Prostate gland (tissue), 2 donors: ENCODE measurements around the gene PRSS56. TPM values are rescaled to one million over a fixed set of nuclear protein-coding genes. Genes with fewer than 3 reads are reported as not detected.

Source experiments
- DNase-seq: peaks from one replicate; pipeline ENCODE4 v3.0.0-alpha.2; 2019; ENCODE audit warnings: low spot score
- H3K27ac ChIP-seq, 2 donors: fragments of 200-600 bp; sonication (generic); 2 replicates each; pipeline ENCODE4 v1.5.1; 2017 to 2019
- H3K27me3 ChIP-seq: fragments of 200-600 bp; sonication (generic); replicated peaks from 2 replicates; pipeline ENCODE4 v1.5.1; 2019; ENCODE audit not compliant: insufficient read depth
- H3K36me3 ChIP-seq, 2 donors: fragments of 200-600 bp; sonication (generic); 1 replicate in 1 of 2; 2 replicates in 1 of 2; pipeline versions ENCODE4 v1.5.1 to v1.8.1; 2017 to 2019
- H3K4me1 ChIP-seq: fragments of 200-600 bp; sonication (generic); replicated peaks from 2 replicates; pipeline ENCODE4 v1.5.1; 2019
- H3K4me3 ChIP-seq, 2 donors: fragments of 200-600 bp; sonication (generic); 2 replicates each; pipeline ENCODE4 v1.5.1; 2017 to 2019
- H3K9me3 ChIP-seq: fragments of 200-600 bp; sonication (generic); 2 replicates; pipeline ENCODE4 v1.5.1; 2017
- CTCF ChIP-seq, 4 experiments: fragments of 200-600 bp in 2 of 4; fragments of 450-650 bp in 2 of 4; sonication (generic) in 2 of 4; IDR thresholded peaks; 1 replicate in 3 of 4; 2 replicates in 1 of 4; pipeline ENCODE4 v1.5.1; 2016 to 2019; ENCODE audit warnings: antibody characterized with exemption in 4 of 4, mild to moderate bottlenecking in 2 of 4, moderate library complexity in 2 of 4
- POLR2A ChIP-seq: fragments of 450-650 bp; IDR thresholded peaks from one replicate; pipeline ENCODE4 v1.6.1; 2016; ENCODE audit warnings: antibody characterized with exemption, mild to moderate bottlenecking
- POLR2AphosphoS5 ChIP-seq: sonication (generic); formaldehyde crosslinking; IDR thresholded peaks from one replicate; pipeline ENCODE4 v1.6.1; 2017; ENCODE audit warnings: antibody characterized with exemption
- WGBS: methylation state at CpG from one replicate; pipeline ENCODE4 v1.1.5; 2018; 5-methylcytosine and 5-hydroxymethylcytosine counted together
- intact Hi-C: fragments of 100-400 bp; cut with DNase I; formaldehyde crosslinking; loops from one replicate; pipeline ENCODE4 v1.14.2; 2022
- total RNA-seq, 2 donors: library from RNA; depleted of rRNA; stranded (reverse); fragments of >200 nt; gene quantifications; one replicate each; pipeline ENCODE4 v1.1.0, GENCODE V29; 2016

PRSS56 gene
- total RNA-seq, 2 donors from 2014 or later = not detected

GRCh38 chr2:232492236-232492848, 27.8 kb upstream of the PRSS56 start:
- TF ChIP-seq POLR2AphosphoS5 = no peak
- TF ChIP-seq CTCF (IDR thresholded peaks at IDR 0.05) = no peak
- TF ChIP-seq POLR2A = no peak
- no peak overlapping the region for H3K4me3 ChIP-seq
- H3K4me1 ChIP-seq = peaks cover under 1% of the 10 kb centered on the region
- H3K36me3 ChIP-seq = no peaks in the 10 kb centered on the region
- H3K27ac ChIP-seq = no peak overlapping the region
- no peaks in the 10 kb centered on the region for H3K9me3 ChIP-seq
- 65% methylated on average over 8 of the region's 8 CpGs for WGBS
- no peaks in the 10 kb centered on the region for H3K27me3 ChIP-seq
- intact Hi-C loops = no loop called here
- DNase-seq = no peak

GRCh38 chr2:232492963-232493700, 27.1 kb upstream of the PRSS56 start:
- Histone ChIP-seq H3K4me3 (no peak overlapping the region), H3K27ac (no peak overlapping the region), H3K36me3 (no peaks in the 10 kb centered on the region), H3K4me1 (no peaks in the 10 kb centered on the region), H3K27me3 (no peaks in the 10 kb centered on the region), H3K9me3 (no peaks in the 10 kb centered on the region)
- DNase-seq = no peak
- intact Hi-C loops = no loop called here
- WGBS = 94% methylated on average over 24 of the region's 24 CpGs
- TF ChIP-seq POLR2AphosphoS5 (no peak), POLR2A (no peak), CTCF (IDR thresholded peaks at IDR 0.05) (no peak)

- WGBS = 84% methylated on average over 10 of the region's 10 CpGs
Observed at GRCh38 chr2:232493701-232494474, 26.3 kb upstream of the PRSS56 start.

GRCh38 chr2:232494542-232494941, 25.6 kb upstream of the PRSS56 start:
- intact Hi-C loops = no loop called here
- WGBS = 70% methylated on average over 5 of the region's 5 CpGs
- no peaks in the 10 kb centered on the region for H3K9me3 ChIP-seq
- TF ChIP-seq POLR2AphosphoS5 (no peak), POLR2A (no peak), CTCF (IDR thresholded peaks at IDR 0.05) (no peak)
- H3K4me1 ChIP-seq = no peaks in the 10 kb centered on the region
- H3K4me3 ChIP-seq = no peak overlapping the region
- no peaks in the 10 kb centered on the region for H3K27me3 ChIP-seq
- no peak for DNase-seq
- H3K36me3 ChIP-seq = no peaks in the 10 kb centered on the region
- H3K27ac ChIP-seq = no peak overlapping the region

More at GRCh38 chr2:232493701-232494474, 26.3 kb upstream of the PRSS56 start:
- TF ChIP-seq POLR2A (no peak), POLR2AphosphoS5 (no peak), CTCF (IDR thresholded peaks at IDR 0.05) (no peak)
- no peaks in the 10 kb centered on the region for H3K36me3 ChIP-seq
- no peaks in the 10 kb centered on the region for H3K27me3 ChIP-seq
- no peak overlapping the region for H3K27ac ChIP-seq
- H3K4me1 ChIP-seq = no peaks in the 10 kb centered on the region
- no peak overlapping the region for H3K4me3 ChIP-seq
- intact Hi-C loops = no loop called here
- DNase-seq = no peak
- H3K9me3 ChIP-seq = no peaks in the 10 kb centered on the region
